Measurements from ENCODE around the gene TTC13.

Gene TTC13

DNA sequence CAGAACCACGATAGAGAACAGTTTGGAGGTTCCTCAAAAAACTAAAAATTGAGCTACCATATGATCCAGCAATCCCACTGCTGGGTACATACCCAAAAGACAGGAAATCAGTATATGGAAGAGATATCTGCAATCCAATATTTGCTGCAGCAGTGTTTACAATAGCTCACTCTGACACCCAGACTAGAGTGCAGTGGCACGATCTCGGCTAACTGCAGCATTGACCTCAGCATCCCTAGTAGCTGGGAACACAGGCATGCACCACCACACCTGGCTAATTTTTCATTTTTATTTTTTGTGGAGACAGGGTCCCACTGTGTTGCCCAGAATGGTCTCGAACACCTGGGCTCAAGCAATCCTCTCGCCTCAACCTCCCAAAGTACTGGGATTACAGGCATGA lies 13.1 kb downstream of the TTC13 start:
- no peak for DNase-seq (ENCODE audit: low read depth)
- no peak overlapping the region for H3K4me3 ChIP-seq (ENCODE audit: low read depth, low read length)

GRCh38 chr1:230964896-230965295 lies 13.8 kb downstream of the TTC13 start:
- no peak overlapping the region for H3K4me3 ChIP-seq (ENCODE audit: low read depth, low read length)
- DNase-seq (ENCODE audit: low read depth): no peak

- H3K4me3 ChIP-seq (ENCODE audit: low read depth, low read length): no peak overlapping the region
- no peak for DNase-seq (ENCODE audit: low read depth)
Observed at GRCh38 chr1:230958370-230958769, 20.3 kb downstream of the TTC13 start.

DNA sequence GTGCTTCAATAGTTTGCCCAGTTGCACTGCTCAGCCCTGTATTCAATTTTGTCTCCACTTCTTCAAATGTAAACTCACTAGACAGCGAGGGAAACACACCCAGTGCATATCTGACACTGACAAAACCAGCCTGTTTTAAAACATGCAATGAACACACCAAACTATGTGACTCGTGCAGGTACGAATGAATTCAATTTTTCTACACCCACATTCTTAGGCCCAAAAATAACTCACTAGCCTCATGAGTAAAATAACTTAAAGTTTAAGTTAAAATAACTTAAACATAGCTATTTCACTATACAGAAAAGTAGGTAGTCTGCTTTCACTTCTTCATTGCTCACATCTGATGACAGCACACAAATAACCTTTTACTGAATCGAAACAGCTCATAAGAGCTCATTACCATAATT lies 21.1 kb downstream of the TTC13 start:
- H3K4me3 ChIP-seq (ENCODE audit: low read depth, low read length): no peak overlapping the region
- no peak for DNase-seq (ENCODE audit: low read depth)

DNA sequence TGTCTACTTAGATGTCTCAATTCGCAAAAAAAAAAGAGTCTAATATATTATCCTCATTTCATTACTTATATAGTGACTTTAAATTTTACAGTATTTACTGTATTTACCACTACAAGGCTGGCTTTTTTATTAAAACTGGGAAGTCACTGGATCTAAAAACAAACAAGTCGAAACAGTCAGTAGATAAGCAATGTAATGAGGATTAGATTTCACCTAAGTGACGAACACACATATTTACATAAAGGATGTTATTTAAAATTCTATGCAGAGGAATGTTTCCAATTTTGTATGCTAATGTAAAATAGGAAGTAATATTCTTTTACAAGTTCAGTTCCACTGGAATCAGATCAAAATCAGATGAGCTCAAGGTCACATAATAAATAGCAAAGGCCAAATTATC lies 28.3 kb downstream of the TTC13 start:
- DNase-seq (ENCODE audit: low read depth): no peak
- no peak overlapping the region for H3K4me3 ChIP-seq (ENCODE audit: low read depth, low read length)

DNA sequence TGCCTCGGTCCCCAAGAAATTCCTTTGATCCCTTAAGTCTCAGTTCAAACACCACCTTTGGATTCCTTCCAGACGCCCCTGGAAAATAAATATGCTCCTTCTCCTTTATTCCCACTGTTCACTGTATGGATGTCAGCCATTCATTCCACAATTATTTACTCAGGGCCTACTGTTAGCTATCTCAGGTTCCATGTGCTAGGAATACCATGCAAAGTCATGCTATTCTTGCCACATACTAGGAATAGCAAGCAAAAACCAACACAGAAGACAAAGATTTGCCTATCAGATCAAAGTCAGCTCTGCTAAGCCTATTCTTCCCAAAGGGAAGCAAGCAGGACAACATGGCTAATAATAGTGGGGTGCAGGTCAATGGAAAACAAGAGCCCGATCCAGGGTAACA lies 29.8 kb downstream of the TTC13 start:
- no peak overlapping the region for H3K4me3 ChIP-seq (ENCODE audit: low read depth, low read length)
- DNase-seq (ENCODE audit: low read depth): no peak

DNA sequence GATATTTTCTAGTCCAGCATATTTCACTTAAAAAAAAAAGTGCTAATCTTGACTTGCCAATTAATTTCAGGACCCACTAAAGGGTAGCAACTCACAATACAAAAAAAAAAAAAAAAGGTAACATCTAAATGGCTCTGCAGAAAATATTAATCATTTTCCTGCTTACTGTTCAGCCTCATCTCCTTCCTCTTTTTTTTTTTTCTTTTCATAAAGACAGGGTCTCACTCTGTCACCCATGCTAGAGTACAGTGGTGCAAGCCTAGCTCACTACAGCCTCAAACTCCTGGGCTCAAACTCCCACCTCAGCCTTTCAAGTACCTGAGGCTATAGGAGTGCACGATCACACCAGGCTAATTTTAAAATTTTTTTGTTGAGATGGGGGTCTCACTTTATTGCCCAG lies 30.4 kb downstream of the TTC13 start:
- no peak overlapping the region for H3K4me3 ChIP-seq (ENCODE audit: low read depth, low read length)
- no peak for DNase-seq (ENCODE audit: low read depth)

DNA sequence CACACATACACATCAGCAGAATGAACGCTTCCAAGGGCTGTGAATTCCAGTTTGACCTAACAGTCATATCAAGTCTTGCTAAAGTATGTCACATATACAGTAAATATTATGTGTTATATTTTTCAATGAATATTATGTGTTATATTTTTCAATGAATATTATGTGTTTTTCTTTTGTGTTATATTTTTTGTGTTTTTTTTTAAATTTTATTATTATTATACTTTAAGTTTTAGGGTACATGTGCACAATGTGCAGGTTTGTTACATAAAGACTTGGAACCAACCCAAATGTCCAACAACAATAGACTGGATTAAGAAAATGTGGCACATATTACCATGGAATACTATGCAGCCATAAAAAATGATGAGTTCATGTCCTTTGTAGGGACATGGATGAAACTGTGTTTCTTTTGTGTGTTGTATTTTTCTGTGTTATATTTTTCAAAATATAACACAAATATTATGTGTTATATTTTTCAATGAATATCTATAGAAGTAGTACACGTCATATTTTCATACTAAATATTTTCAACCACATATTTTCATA lies 35.5 kb downstream of the TTC13 start:
- H3K4me3 ChIP-seq (ENCODE audit: low read depth, low read length): no peak overlapping the region
- DNase-seq (ENCODE audit: low read depth): no peak

DNA sequence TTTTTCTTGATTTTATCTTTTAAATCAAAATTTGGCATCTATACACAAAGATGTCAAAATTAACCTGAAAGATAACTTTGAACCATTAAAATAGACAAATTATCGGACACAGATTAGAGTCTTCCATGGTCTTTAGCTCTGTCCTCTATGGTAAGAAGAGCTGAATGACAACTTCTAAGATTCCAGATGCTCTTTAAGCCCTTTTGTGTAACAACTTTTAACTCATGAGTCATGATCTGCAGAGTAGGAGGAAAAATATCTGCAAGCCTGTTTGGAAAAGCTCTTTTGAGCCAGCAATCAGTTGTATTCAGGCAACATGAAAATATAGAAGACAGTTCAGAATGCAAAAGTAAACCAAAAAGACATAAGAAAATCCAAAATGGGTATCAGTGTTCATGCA lies 37.8 kb downstream of the TTC13 start:
- DNase-seq (ENCODE audit: low read depth): peak; percentile 11

DNA sequence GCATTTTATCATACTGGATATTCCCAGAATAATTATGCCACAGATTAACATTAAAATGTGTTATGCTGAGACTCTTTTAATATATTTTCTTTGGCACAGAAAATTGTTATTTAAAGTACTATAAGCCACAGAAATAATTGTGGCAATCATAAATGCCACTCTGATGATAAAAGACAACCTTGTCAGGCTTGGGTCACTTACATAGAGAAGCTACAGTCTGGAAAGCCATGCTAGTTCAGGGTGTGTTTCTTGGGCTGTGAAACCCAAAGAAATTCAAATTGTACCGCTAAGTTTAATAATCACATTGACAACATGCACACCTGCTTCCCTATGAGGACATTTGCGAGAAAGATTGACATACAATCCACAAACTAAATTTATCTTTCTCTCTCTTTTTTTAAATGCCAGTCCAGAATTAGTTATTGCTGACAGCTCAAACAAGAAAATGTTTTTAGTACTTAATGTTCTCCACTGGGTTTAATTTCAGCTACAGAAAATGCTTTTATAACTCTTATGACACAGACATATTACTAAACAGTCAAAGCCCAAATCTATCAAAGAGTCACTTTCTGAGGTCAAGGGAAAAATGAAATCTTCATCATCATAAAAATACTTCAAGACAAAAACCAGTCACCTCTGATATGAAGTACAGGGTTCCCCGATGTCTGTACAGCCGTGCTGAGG lies 38.7 kb downstream of the TTC13 start:
- no peak for DNase-seq (ENCODE audit: low read depth)
- no peak overlapping the region for H3K4me3 ChIP-seq (ENCODE audit: low read depth, low read length)

More for the DNA sequence above, 37.8 kb downstream of the TTC13 start:
- H3K4me3 ChIP-seq (ENCODE audit: low read depth, low read length): no peak overlapping the region

- no peak overlapping the region for H3K4me3 ChIP-seq (ENCODE audit: low read depth, low read length)
- DNase-seq (ENCODE audit: low read depth): no peak
Observed at GRCh38 chr1:230938924-230939368, 39.7 kb downstream of the TTC13 start.

GRCh38 chr1:230937371-230937770 lies 41.3 kb downstream of the TTC13 start:
- no peak overlapping the region for H3K4me3 ChIP-seq (ENCODE audit: low read depth, low read length)
- DNase-seq (ENCODE audit: low read depth): no peak

GRCh38 chr1:230936475-230936874 lies 42.2 kb downstream of the TTC13 start:
- no peak overlapping the region for H3K4me3 ChIP-seq (ENCODE audit: low read depth, low read length)
- DNase-seq (ENCODE audit: low read depth): no peak

DNA sequence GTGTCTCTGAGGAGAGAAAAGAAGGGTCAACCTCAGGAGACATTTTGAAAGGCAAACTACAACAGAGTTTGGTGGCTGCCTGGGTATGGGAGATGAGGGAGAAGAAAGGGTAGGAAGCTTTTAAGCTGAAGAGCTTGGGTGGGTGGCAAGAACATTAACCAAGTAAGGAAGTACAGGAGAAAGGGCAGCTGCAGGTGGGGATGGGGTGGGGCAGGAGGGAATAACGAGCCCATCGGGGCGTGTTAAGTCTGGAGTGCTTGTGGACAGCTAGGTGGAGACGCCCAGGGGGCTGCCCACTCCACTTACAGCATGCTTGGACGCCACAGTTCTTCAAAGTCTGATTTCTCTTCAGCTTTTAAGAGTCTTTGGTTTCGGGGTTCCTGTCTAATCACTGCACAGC lies 42.8 kb downstream of the TTC13 start:
- DNase-seq (ENCODE audit: low read depth): no peak
- H3K4me3 ChIP-seq (ENCODE audit: low read depth, low read length): no peak overlapping the region

DNA sequence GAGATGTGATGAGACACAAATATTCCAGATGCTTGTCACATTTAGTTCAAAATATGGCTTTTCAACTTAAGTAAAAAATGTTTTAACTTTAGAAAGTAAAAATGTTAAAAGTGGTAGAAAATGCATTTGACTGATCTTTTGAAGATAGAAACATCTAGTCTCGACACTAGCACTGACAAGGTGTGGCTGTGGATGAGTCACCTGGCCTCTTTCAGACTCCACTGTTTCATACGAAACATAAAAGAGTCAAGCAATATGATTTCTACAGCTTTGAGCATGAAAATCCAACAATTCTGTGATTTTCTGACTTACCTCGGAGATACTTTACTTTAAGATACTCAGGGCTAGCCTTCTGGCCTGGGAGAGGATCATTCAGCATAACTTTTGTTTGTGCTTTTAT lies 47.7 kb downstream of the TTC13 start:
- H3K4me3 ChIP-seq (ENCODE audit: low read depth, low read length): no peak overlapping the region
- DNase-seq (ENCODE audit: low read depth): no peak

DNA sequence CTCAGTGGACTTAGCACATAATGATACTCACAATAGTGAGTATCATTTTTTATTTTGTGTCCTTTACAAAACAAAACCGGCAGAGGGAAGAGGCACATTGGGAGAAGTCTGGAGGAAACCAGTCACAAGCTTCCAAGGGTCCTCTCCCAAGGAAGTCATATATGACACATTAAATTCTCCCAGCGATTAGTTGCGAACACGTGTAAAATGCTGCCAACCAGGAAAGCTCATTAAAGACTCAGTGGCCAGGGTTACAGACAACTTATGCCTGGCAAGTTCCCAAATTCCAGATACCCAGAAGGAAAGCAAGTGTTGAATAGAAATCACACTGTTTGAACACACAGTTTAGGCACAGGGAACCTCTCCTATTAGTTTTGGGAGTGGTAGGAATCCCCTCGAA lies 52.5 kb downstream of the TTC13 start:
- no peak overlapping the region for H3K4me3 ChIP-seq (ENCODE audit: low read depth, low read length)
- no peak for DNase-seq (ENCODE audit: low read depth)

DNA sequence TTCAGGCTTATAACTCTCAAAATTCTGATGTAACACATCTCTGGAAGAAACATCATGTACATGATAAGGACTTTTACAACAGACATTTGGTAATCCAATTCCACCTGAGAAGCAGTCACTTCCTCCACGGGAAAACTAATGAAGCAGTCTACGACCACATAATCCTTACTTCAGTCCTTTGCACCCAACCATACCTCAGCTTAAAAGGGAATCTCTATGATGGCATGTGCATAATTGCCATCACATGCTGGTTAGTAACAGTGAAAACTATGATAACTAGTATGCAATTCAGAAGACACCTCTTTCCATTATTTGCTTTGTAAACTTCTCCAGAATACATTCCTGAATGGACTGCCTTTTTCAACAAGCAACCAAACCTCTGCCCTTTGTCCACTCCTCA lies 53.1 kb downstream of the TTC13 start:
- no peak for DNase-seq (ENCODE audit: low read depth)
- H3K4me3 ChIP-seq (ENCODE audit: low read depth, low read length): no peak overlapping the region

DNA sequence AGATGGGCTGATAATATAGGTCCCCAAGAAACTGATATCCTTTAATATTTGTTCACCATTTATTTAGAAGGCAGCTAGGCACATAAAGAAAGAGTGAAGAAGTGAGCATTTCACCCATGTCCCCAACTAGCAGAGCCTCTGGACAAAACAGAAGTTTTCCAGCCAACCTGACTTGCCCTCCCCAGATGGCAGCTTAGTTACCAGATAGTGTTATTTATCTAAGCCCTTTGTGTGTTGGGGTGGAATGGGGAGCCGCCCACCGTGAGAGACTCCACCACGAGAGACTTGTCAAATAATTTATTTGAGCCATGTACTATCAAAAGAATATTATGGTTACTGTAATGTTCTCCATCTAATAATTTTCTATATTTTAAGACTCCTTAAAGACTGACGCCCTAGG lies 55.5 kb downstream of the TTC13 start:
- DNase-seq (ENCODE audit: low read depth): no peak
- H3K4me3 ChIP-seq (ENCODE audit: low read depth, low read length): no peak overlapping the region

DNA sequence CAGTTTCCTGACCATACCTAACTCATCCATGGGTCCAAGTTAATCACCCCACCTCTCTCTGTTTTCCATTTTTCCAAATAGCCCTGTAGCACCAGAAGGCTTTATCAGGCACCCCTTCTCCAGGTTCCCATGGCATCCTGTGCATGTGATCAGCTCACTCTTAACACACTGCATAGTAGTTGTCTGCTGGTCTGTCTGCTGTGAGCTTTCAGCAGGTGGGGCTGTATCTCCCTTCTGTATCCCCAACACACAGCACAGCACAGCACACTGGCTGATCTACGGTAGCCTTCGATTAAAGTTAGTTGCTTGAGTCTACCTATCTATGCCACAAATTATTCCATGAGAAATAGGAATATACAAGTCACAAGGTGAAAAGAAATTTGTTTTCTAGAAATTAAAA lies 56.0 kb downstream of the TTC13 start:
- no peak for DNase-seq (ENCODE audit: low read depth)
- no peak overlapping the region for H3K4me3 ChIP-seq (ENCODE audit: low read depth, low read length)

DNA sequence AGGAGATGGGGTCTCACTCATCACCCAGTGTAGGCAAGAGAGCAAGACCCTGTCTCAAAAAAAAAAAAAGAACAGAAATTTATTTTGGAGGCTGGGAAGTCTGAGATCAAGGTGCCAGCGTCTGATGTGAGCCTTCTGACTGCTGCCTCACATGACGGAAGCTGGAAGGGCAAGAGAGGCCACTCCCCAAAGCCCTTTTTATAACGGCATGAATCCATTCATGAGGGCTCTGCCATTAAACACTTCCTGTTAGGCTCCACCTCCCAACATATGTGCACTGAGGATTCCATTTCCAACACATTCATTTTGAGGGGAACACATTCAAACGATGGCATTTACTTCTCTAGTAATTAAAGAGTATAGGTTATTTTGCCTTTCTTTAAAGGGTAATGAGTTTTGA lies 59.5 kb downstream of the TTC13 start:
- DNase-seq (ENCODE audit: low read depth): no peak
- no peak overlapping the region for H3K4me3 ChIP-seq (ENCODE audit: low read depth, low read length)

DNA sequence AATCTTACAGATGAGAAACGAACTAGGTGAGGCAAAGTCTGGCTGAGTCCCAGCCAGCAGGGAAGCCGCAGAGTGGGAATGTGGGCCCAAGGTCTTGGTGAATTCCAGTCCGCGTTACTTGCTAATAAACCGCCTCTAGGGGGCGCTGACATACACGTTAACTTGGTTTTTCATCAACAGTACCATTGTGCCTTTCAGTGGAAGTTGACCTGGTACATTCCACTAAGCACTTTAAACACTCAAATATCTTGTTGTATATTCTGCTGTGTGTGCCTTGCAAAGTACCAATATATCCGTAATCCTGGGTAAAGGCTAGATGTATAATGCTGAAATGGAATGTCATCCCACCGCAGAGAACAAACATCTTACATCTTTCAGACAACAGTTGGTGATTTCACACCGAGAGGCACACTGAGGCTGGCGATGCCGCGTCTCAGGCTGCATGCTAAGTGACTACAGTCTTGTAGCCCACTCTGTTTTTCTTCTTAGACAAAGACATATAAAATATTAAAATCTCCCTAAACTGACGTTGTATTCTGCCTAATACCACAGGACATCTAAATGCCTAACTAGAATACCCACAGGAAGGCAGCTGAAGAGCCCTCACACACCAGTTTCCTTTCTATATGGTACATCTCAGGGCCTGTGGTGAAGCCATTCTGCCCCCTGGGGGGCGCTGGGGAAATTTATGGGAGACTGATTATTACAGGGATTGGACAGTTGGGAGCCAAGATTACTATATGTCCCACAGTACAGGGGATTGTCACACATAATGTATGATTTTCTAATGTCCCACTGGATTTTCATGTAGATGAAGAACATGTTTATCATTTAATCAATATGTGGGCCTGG lies 61.2 kb downstream of the TTC13 start:
- H3K4me3 ChIP-seq (ENCODE audit: low read depth, low read length): no peak overlapping the region
- peak; percentile 14 for DNase-seq (ENCODE audit: low read depth)
